Endothelial cell of umbilical vein (primary cell): ENCODE measurements around the gene PEMT. TPM values are rescaled to one million over a fixed set of nuclear protein-coding genes. Genes with fewer than 3 reads are reported as not detected.

Experiments
- BruUV-seq: library from RNA; stranded (reverse); fragments of 400-500 nt; replicated peaks from 2 replicates; lab custom pipeline; 2021; lab: Mats Ljungman, UMichigan
- CTCF ChIA-PET: fragments of 300-600, 350-600 bp; sonication (Branson Sonifier 250); formaldehyde crosslinking; loops from one replicate; lab custom pipeline; 2021; ENCODE audit warnings: antibody characterized with exemption, inconsistent platforms; lab: Charles Lee
- POLR2A ChIA-PET: fragments of 300-600, 350-600 bp; sonication (Branson Sonifier 250); formaldehyde crosslinking; loops from one replicate; lab custom pipeline; 2021; ENCODE audit warnings: antibody characterized with exemption, inconsistent platforms; lab: Charles Lee
- DNase-seq: peaks from one replicate; pipeline ENCODE4 v3.0.0-alpha.2; 2011; ENCODE audit warnings: low read depth, low spot score
- FAIRE-seq: peaks from 2 replicates; lab custom pipeline; 2011; peaks lifted over from hg19 to GRCh38; lab: Jason Lieb, UNC
- H2AFZ ChIP-seq: 2 replicates; pipeline ENCODE4 v1.6.0; 2012; ENCODE audit warnings: low read depth, low read length, control low read depth, inconsistent platforms
- H3K27ac ChIP-seq: 2 replicates; pipeline ENCODE4 v1.5.1; 2011; ENCODE audit warnings: low read depth, mild to moderate bottlenecking, control low read depth, low read length, moderate library complexity; ENCODE audit not compliant: insufficient read depth
- H3K27me3 ChIP-seq, 2 experiments: 2 replicates each; pipeline versions ENCODE4 v1.6.0 to v1.6.1; 2011; ENCODE audit warnings: low read length in 2 of 2, mixed read lengths in 1 of 2; ENCODE audit not compliant: control insufficient read depth in 2 of 2, insufficient read depth in 2 of 2
- H3K36me3 ChIP-seq, 2 experiments: 2 replicates in 1 of 2; 3 replicates in 1 of 2; pipeline ENCODE4 v1.5.1; 2011; ENCODE audit warnings: low read length in 2 of 2, mild to moderate bottlenecking in 1 of 2, moderate library complexity in 1 of 2; ENCODE audit not compliant: control insufficient read depth in 2 of 2, insufficient read depth in 2 of 2; ENCODE audit errors: extremely low read depth in 1 of 2
- H3K4me1 ChIP-seq: 3 replicates; pipeline ENCODE4 v1.5.1; 2011; ENCODE audit warnings: mild to moderate bottlenecking, low read length; ENCODE audit not compliant: control insufficient read depth, insufficient read depth; ENCODE audit errors: extremely low read depth
- H3K4me2 ChIP-seq: 2 replicates; pipeline ENCODE4 v1.6.1; 2011; ENCODE audit warnings: low read length, control low read depth, mixed read lengths; ENCODE audit not compliant: insufficient read depth
- H3K4me3 ChIP-seq, 3 experiments: fragments of 200-600 bp in 1 of 3; sonication (generic), shearing (Covaris generic) in 1 of 3; replicated peaks in 1 of 3; 2 replicates each; pipeline ENCODE4 v1.5.1; 2011 to 2016; ENCODE audit warnings: control low read depth in 3 of 3, low read length in 3 of 3, mild to moderate bottlenecking in 2 of 3, inconsistent platforms in 1 of 3, low read depth in 1 of 3, moderate library complexity in 1 of 3; ENCODE audit not compliant: insufficient read depth in 1 of 3
- H3K79me2 ChIP-seq: 2 replicates; pipeline ENCODE4 v1.6.0; 2012; ENCODE audit warnings: low read length, inconsistent platforms; ENCODE audit not compliant: control insufficient read depth, insufficient read depth
- H3K9ac ChIP-seq: replicated peaks from 2 replicates; pipeline ENCODE3; 2011; ENCODE audit warnings: low read length, control low read depth; ENCODE audit not compliant: insufficient read depth; ENCODE audit errors: extremely low read depth
- H3K9me1 ChIP-seq: replicated peaks from 3 replicates; pipeline ENCODE4 v1.6.0; 2011; ENCODE audit warnings: mild to moderate bottlenecking, low read length; ENCODE audit not compliant: control insufficient read depth, insufficient read depth; ENCODE audit errors: extremely low read depth
- H3K9me3 ChIP-seq: replicated peaks from 2 replicates; pipeline ENCODE4 v1.5.1; 2012; ENCODE audit warnings: low read length, inconsistent platforms; ENCODE audit not compliant: control insufficient read depth, insufficient read depth
- H4K20me1 ChIP-seq: replicated peaks from 2 replicates; pipeline ENCODE3; 2011; ENCODE audit warnings: mild to moderate bottlenecking, low read length; ENCODE audit not compliant: control insufficient read depth, insufficient read depth; ENCODE audit errors: extremely low read depth
- CTCF ChIP-seq, 2 donors: IDR thresholded peaks; 1 replicate in 1 of 2; 2 replicates in 1 of 2; pipeline ENCODE4 v1.5.1; 2011; ENCODE audit warnings: low read length in 2 of 2, mild to moderate bottlenecking in 2 of 2, moderate library complexity in 2 of 2, control low read depth in 1 of 2, inconsistent platforms in 1 of 2, low read depth in 1 of 2; ENCODE audit not compliant: insufficient read depth in 1 of 2; ENCODE audit errors: extremely low read depth in 1 of 2
- EZH2 ChIP-seq: IDR thresholded peaks from 2 replicates; pipeline ENCODE4 v1.6.1; 2012; ENCODE audit warnings: borderline replicate concordance, low read depth, mild to moderate bottlenecking, moderate library complexity, low read length, inconsistent platforms; ENCODE audit not compliant: severe bottlenecking
- FOS ChIP-seq: IDR thresholded peaks from 2 replicates; pipeline ENCODE4 v1.6.1; 2011; ENCODE audit warnings: mild to moderate bottlenecking, low read length, moderate library complexity, borderline replicate concordance; ENCODE audit not compliant: insufficient read depth
- GATA2 ChIP-seq: IDR thresholded peaks from 2 replicates; pipeline ENCODE4 v1.7.0; 2011; ENCODE audit warnings: low read depth, mild to moderate bottlenecking, moderate library complexity, mixed read lengths, low read length; ENCODE audit not compliant: insufficient read length, insufficient read depth
- JUN ChIP-seq: IDR thresholded peaks from 2 replicates; pipeline ENCODE4 v1.6.1; 2011; ENCODE audit warnings: borderline replicate concordance, low read depth; ENCODE audit not compliant: insufficient read length, insufficient read depth
- MAX ChIP-seq: IDR thresholded peaks from 2 replicates; pipeline ENCODE4 v1.6.1; 2011; ENCODE audit not compliant: insufficient read depth, insufficient read length
- MYC ChIP-seq: IDR thresholded peaks from one replicate; pipeline ENCODE4 v1.6.1; 2011; ENCODE audit warnings: mild to moderate bottlenecking, low read depth, low read length
- POLR2A ChIP-seq: IDR thresholded peaks from 2 replicates; pipeline ENCODE4 v1.6.1; 2012; ENCODE audit warnings: low read depth, mild to moderate bottlenecking, control low read depth, low read length
- POLR2AphosphoS5 ChIP-seq: IDR thresholded peaks from 2 replicates; pipeline ENCODE4 v1.6.1; 2012; ENCODE audit warnings: low read depth, mild to moderate bottlenecking, control low read depth, low read length, moderate library complexity; ENCODE audit not compliant: insufficient read depth
- dilution Hi-C: fragments of 300-500 bp; cut with MboI; formaldehyde crosslinking; loops from one replicate; pipeline ENCODE4 v1.15.0; 2019; ENCODE audit warnings: low sequenced_read_pairs; ENCODE audit not compliant: extremely low pct_ligation_motif_present
- intact Hi-C: fragments of 100-400 bp; cut with micrococcal nuclease; formaldehyde crosslinking; loops from one replicate; pipeline ENCODE4 v1.10.0; 2022
- polyA plus RNA-seq, 4 experiments: library from polyadenylated mRNA; depleted of rRNA in 3 of 4; stranded (reverse) in 3 of 4; unstranded in 1 of 4; fragments of >200 nt; gene quantifications; 2 replicates each; pipeline versions ENCODE4 v1.2.1 to v1.2.3, GENCODE V29; 2011 to 2012; ENCODE audit warnings: missing spikeins in 1 of 4
- total RNA-seq: library from RNA; stranded (reverse); gene quantifications from 2 replicates; pipeline ENCODE4 v1.2.3, GENCODE V29; 2021

The PEMT gene
- total and polyA plus RNA-seq, 2 donors (not counting 3 experiments of a cell fraction or from before 2014, with no cell fraction given), result 35.1 to 58.4 TPM

DNA sequence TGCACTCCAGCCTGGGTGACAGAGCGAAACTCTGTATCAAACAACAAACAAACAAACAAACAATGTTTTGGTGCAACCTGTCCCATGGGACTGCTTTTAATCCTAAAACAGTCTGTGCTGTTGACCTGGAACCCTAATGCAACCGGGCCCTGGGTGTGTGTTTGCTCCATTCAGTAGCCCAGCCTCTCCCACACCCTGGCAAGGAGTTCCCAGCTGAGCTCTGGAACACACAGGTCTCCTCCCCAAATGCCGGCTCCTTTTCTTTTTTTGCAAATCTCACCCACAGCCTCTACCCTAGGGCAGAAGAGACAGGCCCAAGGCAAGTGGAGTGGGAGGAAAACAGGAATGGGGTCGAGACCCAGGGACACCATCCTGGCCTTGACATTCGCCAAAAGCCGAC is 65.6 kb downstream of the PEMT start:
- H3K9me1 ChIP-seq, result no peaks in the 10 kb centered on the region
- TF ChIP-seq POLR2A (no peak), EZH2 (no peak), JUN (no peak), MAX (no peak), GATA2 (no peak), MYC (no peak), CTCF (IDR thresholded peaks at IDR 0.05; ENCODE audit: extremely low read depth in 1 of 2, insufficient read depth in 1 of 2, low read depth in 1 of 2, low read length in 2 of 2) (no peak), FOS (no peak), POLR2AphosphoS5 (no peak)
- no peak for FAIRE-seq
- H3K4me1 ChIP-seq, result no peaks in the 10 kb centered on the region
- ChIA-PET CTCF (interaction anchor here (1.0 to 2.3 kb wide), 2 partner anchors 30 to 43 kb away, joined by 3 to 7 read pairs; partner anchors contain the start of gene RASD1), POLR2A (no interaction called here)
- H4K20me1 ChIP-seq, result no peaks in the 10 kb centered on the region
- BruUV-seq, result no TSS peak
- intact Hi-C loops (loop anchor here (5.0 kb wide), 1 partner anchor 59 kb away; no protein-coding TSS in a partner anchor), dilution Hi-C loops (no loop called here)
- H3K9ac ChIP-seq, result no peak overlapping the region
- no peak overlapping the region for H3K27ac ChIP-seq
- no peaks in the 10 kb centered on the region for H3K9me3 ChIP-seq
- H3K79me2 ChIP-seq, result no peaks in the 10 kb centered on the region
- no peak overlapping the region for H3K4me3 ChIP-seq
- H3K27me3 ChIP-seq, result no peaks in the 10 kb centered on the region
- no peaks in the 10 kb centered on the region for H3K36me3 ChIP-seq
- H3K4me2 ChIP-seq, result no peak overlapping the region
- DNase-seq, result no peak
- no peak overlapping the region for H2AFZ ChIP-seq
